Lung (tissue), 12 donors: ENCODE data around the gene RPS17. TPM values are rescaled to one million over a fixed set of nuclear protein-coding genes. Genes with fewer than 3 reads are reported as not detected.
A peak's percentile ranks its signal among the peaks of the same experiment; 100 is the strongest.

Experiments used
- ATAC-seq: fragments of 200-7000 bp; cut with Tn5 transposase; one replicate; pipeline ENCODE4 v1.9.1; 2020; ENCODE audit warnings: moderate number of reproducible peaks; ENCODE audit not compliant: insufficient read depth, low FRiP score
- DNase-seq, 3 donors: peaks; one replicate each; pipeline ENCODE4 v3.0.0-alpha.2; 2013 to 2017
- H3K27ac ChIP-seq, 2 donors: one replicate each; pipeline ENCODE4 v1.5.1; 2013; ENCODE audit warnings: mild to moderate bottlenecking in 2 of 2, moderate library complexity in 2 of 2, control low read depth in 1 of 2, inconsistent platforms in 1 of 2, low read depth in 1 of 2, low read length in 1 of 2
- H3K27me3 ChIP-seq, 3 donors: one replicate each; pipeline ENCODE4 v1.5.1; 2013; ENCODE audit warnings: low read length in 2 of 3; ENCODE audit not compliant: control insufficient read depth in 3 of 3, insufficient read depth in 3 of 3
- H3K36me3 ChIP-seq, 4 donors: one replicate each; pipeline ENCODE4 v1.5.1; 2013; ENCODE audit warnings: low read length in 4 of 4, mild to moderate bottlenecking in 1 of 4, moderate library complexity in 1 of 4; ENCODE audit not compliant: control insufficient read depth in 4 of 4, insufficient read depth in 4 of 4
- H3K4me1 ChIP-seq, 5 donors: one replicate each; pipeline ENCODE4 v1.5.1; 2013; ENCODE audit warnings: low read length in 5 of 5, mild to moderate bottlenecking in 2 of 5, moderate library complexity in 1 of 5; ENCODE audit not compliant: control insufficient read depth in 5 of 5, insufficient read depth in 5 of 5
- H3K4me3 ChIP-seq: one replicate; pipeline ENCODE4 v1.5.1; 2013; ENCODE audit warnings: mild to moderate bottlenecking, control low read depth, moderate library complexity
- H3K9ac ChIP-seq, 2 donors: one replicate each; pipeline ENCODE4 v1.5.1; 2013; ENCODE audit warnings: low read length in 2 of 2, control low read depth in 1 of 2; ENCODE audit not compliant: insufficient read depth in 1 of 2
- H3K9me3 ChIP-seq, 4 donors: one replicate each; pipeline ENCODE4 v1.5.1; 2013; ENCODE audit warnings: low read length in 3 of 4, mild to moderate bottlenecking in 1 of 4, moderate library complexity in 1 of 4; ENCODE audit not compliant: control insufficient read depth in 4 of 4, insufficient read depth in 3 of 4
- CTCF ChIP-seq: IDR thresholded peaks from 2 replicates; pipeline ENCODE4 v1.5.1; 2012; ENCODE audit warnings: mild to moderate bottlenecking; ENCODE audit errors: control extremely low read depth, extremely low read depth
- WGBS, 2 donors: extraction: QIAGEN DNeasy Blood & Tissue Kit; methylation state at CpG; one replicate each; pipeline ENCODE4 v1.1.7; 2013; 5-methylcytosine and 5-hydroxymethylcytosine counted together
- polyA plus RNA-seq, 2 donors: library from polyadenylated mRNA; stranded (reverse); fragments of 200-250 nt; gene quantifications; one replicate each; pipeline ENCODE4 v1.2.1, GENCODE V29; 2013
- total RNA-seq, 2 donors: library from RNA; depleted of rRNA in 1 of 2; stranded (reverse); fragments of >200 nt in 1 of 2; gene quantifications; one replicate each; pipeline ENCODE4 v1.2.1, GENCODE V29; 2014 to 2021
- donor health status: control.
- donor health status: control.
- donor health status: Bipolar disorder and iron deficiency.
- donor health status: healthy.
- donor health status: DM: yes; HTN: yes; CAD: no.

The RPS17 gene
- total and polyA plus RNA-seq, 4 donors = 1,181 to 4,573 (median 2,417) TPM

GRCh38 chr15:82570721-82571508, 30.7 kb upstream of the RPS17 start:
- Histone ChIP-seq H3K27ac (no peak overlapping the region), H3K4me3 (no peak overlapping the region), H3K9me3 (peaks cover 0 to 2% (median 0%) of the 10 kb centered on the region in 4 donors), H3K9ac (peak overlapping the region in 1 of 2 donors; percentile 63), H3K36me3 (peaks cover 0 to 3% (median 0%) of the 10 kb centered on the region in 4 donors), H3K4me1 (peaks cover 0 to 17% (median 7%) of the 10 kb centered on the region in 5 donors), H3K27me3 (peaks cover 0 to 9% (median 0%) of the 10 kb centered on the region in 3 donors)
- no peak for TF ChIP-seq CTCF
- WGBS, 2 donors = 40 to 48% methylated on average over 7 of the region's 7 CpGs
- DNase-seq (peak; percentile 64 to 84 (median 75)), ATAC-seq (no peak)

GRCh38 chr15:82569834-82570233, 29.6 kb upstream of the RPS17 start:
- WGBS, 2 donors = 91 to 92% methylated on average over 4 of the region's 4 CpGs
- no peak for DNase-seq
- no peak for ATAC-seq

GRCh38 chr15:82568986-82569385, 28.7 kb upstream of the RPS17 start:
- no peak overlapping the region for H3K4me3 ChIP-seq
- WGBS, 2 donors = 83 to 90% methylated on average over 5 of the region's 5 CpGs
- no peak for ATAC-seq
- H3K27me3 ChIP-seq = peaks cover 0 to 9% (median 0%) of the 10 kb centered on the region in 3 donors
- no peak for TF ChIP-seq CTCF
- peaks cover 0 to 17% (median 7%) of the 10 kb centered on the region in 5 donors for H3K4me1 ChIP-seq
- peaks cover 0 to 2% (median 0%) of the 10 kb centered on the region in 4 donors for H3K9me3 ChIP-seq
- DNase-seq = no peak
- H3K27ac ChIP-seq = no peak overlapping the region
- H3K36me3 ChIP-seq = peaks cover 0 to 3% (median 0%) of the 10 kb centered on the region in 4 donors
- no peak overlapping the region for H3K9ac ChIP-seq

More at GRCh38 chr15:82569834-82570233, 29.6 kb upstream of the RPS17 start:
- Histone ChIP-seq H3K27ac (no peak overlapping the region), H3K27me3 (peaks cover 0 to 9% (median 0%) of the 10 kb centered on the region in 3 donors), H3K9me3 (peaks cover 0 to 2% (median 0%) of the 10 kb centered on the region in 4 donors), H3K9ac (no peak overlapping the region), H3K4me3 (no peak overlapping the region), H3K4me1 (peaks cover 0 to 17% (median 7%) of the 10 kb centered on the region in 5 donors), H3K36me3 (peaks cover 0 to 3% (median 0%) of the 10 kb centered on the region in 4 donors)
- no peak for TF ChIP-seq CTCF
